Renal cortex interstitium (tissue), 15 donors: ENCODE results near the gene ARHGEF37. TPM values are rescaled to one million over a fixed set of nuclear protein-coding genes. Genes with fewer than 3 reads are reported as not detected.
A peak's percentile ranks its signal among the peaks of the same experiment; 100 is the strongest.
"Not testable (repeated sequence)": the region's sequence is repeated elsewhere in the genome, so short reads cannot be mapped to it uniquely, and the experiment has no call there.

ENCODE experiments used
- DNase-seq, 11 donors: peaks; one replicate each; pipeline ENCODE4 v3.0.0-alpha.2; 2013; ENCODE audit warnings: low read depth in 9 of 11, low spot score in 4 of 11; ENCODE audit errors: extremely low read depth in 1 of 11
- long read RNA-seq, 16 experiments: transcript quantifications; one replicate each; lab custom pipeline, GENCODE V29; 2026
- polyA plus RNA-seq, 3 donors: library from polyadenylated mRNA; unstranded; fragments of 120-200 nt; gene quantifications; one replicate each; pipeline ENCODE4 v1.2.1, GENCODE V29; 2013; ENCODE audit not compliant: insufficient read length in 3 of 3

ARHGEF37 gene, protein sequence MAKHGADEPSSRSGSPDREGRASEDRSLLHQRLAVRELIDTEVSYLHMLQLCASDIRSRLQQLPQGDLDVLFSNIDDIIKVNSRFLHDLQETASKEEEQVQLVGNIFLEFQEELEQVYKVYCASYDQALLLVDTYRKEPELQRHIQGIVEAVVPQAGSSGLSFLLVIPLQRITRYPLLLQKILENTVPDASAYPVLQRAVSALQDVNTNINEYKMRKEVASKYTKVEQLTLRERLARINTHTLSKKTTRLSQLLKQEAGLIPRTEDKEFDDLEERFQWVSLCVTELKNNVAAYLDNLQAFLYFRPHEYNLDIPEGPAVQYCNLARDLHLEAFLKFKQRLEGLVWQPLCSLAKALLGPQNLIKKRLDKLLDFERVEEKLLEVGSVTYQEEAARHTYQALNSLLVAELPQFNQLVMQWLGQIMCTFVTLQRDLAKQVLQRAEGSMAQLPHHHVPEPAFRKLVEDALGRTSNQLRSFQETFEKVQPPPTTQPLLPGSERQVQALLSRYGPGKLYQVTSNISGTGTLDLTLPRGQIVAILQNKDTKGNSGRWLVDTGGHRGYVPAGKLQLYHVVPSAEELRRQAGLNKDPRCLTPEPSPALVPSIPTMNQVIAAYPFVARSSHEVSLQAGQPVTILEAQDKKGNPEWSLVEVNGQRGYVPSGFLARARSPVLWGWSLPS
- polyA plus RNA-seq: 1 to 10 TPM; 4.3 to 7.7 (median 4.3) TPM
- long read RNA-seq, donor 1: 0 reads
- long read RNA-seq, donor 2: 0 reads
- long read RNA-seq, donor 3, full-length matches to known transcripts: 1 of 1 reads
- long read RNA-seq, donor 3, partial matches to known transcripts: 0 of 1 reads
- long read RNA-seq, donor 3, other reads (novel, unspliced or antisense): 0 of 1 reads
- long read RNA-seq, donor 4: 0 reads
- long read RNA-seq, donor 5: 0 reads
- long read RNA-seq, donor 6: 0 reads
- long read RNA-seq, donor 7: 0 reads
- long read RNA-seq, donor 8: 0 reads
- long read RNA-seq, donor 9, full-length matches to known transcripts: 1 of 1 reads
- long read RNA-seq, donor 9, partial matches to known transcripts: 0 of 1 reads
- long read RNA-seq, donor 9, other reads (novel, unspliced or antisense): 0 of 1 reads
- long read RNA-seq, donor 10: 0 reads
- long read RNA-seq, donor 11: 0 reads
- long read RNA-seq, donor 12: 0 reads
- long read RNA-seq, donor 13: 0 reads
- long read RNA-seq, donor 14: 0 reads
- long read RNA-seq, donor 15: 0 reads
- long read RNA-seq, donor 16: 0 reads

- DNase-seq: peak in 5 of 11 donors; percentile 53 to 63 (median 60)
Measured at GRCh38 chr5:149581192-149581861, at the start of gene ARHGEF37. ARHGEF37 (plus strand) TSS chr5:149581498; CDS start chr5:149597770, 16,272 bp downstream.

GRCh38 chr5:149532413-149532812 is 48.9 kb upstream of the ARHGEF37 start:
- no peak for DNase-seq

DNA sequence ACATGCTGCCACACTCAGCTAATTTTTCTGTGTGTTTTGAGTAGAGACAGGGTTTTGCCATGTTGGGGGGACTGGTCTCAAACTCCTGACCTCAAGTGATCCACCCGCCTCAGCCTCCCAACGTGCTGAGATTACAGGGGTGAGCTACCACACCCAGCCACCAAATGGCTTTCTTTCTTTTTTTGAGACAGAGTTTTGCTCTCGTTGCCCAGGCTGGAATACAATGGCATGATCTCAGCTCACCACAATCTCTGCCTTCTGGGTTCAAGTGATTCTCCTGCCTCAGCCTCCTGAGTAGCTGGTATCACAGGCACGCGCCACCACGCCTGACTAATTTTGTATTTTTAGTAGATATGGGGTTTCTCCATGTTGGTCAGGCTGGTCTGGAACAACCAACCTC is 45.5 kb upstream of the ARHGEF37 start:
- not testable (repeated sequence) for DNase-seq

DNA sequence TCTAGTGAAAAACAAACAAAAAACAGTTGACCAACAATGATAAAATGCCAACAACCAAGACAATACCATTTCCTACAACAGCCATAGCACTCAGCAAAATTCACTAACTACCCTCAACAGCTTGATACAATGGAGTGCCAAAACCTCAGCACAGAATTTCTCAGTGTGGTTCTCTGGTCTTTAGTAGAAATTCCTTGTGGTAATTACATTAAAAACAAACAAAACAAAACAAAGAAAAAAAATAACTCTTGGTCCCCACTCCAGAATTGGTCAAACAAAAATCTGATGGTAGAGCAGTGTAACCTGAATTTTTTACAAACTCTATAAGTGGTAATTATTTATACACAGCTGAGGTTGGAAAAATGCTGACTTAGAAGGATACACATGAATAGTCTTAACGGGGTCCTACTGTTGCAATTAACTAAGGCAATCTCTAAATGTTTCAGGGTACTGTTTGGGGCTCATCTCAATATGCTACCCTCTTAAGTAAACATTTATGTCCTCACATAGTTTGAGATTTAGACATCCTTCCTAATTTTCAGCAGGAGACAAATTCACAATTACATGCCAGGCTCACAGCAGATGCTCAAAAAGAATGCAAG is 43.8 kb upstream of the ARHGEF37 start:
- no peak for DNase-seq

GRCh38 chr5:149540089-149540488 is 41.2 kb upstream of the ARHGEF37 start:
- no peak for DNase-seq

GRCh38 chr5:149541893-149542292 is 39.4 kb upstream of the ARHGEF37 start:
- no peak for DNase-seq

- DNase-seq: no peak
Measured at GRCh38 chr5:149543361-149544027, 37.8 kb upstream of the ARHGEF37 start.

GRCh38 chr5:149544028-149544420 is 37.3 kb upstream of the ARHGEF37 start:
- no peak for DNase-seq

- no peak for DNase-seq
Measured at GRCh38 chr5:149545327-149545726, 36.0 kb upstream of the ARHGEF37 start.

GRCh38 chr5:149546974-149547373 is 34.3 kb upstream of the ARHGEF37 start:
- no peak for DNase-seq

DNA sequence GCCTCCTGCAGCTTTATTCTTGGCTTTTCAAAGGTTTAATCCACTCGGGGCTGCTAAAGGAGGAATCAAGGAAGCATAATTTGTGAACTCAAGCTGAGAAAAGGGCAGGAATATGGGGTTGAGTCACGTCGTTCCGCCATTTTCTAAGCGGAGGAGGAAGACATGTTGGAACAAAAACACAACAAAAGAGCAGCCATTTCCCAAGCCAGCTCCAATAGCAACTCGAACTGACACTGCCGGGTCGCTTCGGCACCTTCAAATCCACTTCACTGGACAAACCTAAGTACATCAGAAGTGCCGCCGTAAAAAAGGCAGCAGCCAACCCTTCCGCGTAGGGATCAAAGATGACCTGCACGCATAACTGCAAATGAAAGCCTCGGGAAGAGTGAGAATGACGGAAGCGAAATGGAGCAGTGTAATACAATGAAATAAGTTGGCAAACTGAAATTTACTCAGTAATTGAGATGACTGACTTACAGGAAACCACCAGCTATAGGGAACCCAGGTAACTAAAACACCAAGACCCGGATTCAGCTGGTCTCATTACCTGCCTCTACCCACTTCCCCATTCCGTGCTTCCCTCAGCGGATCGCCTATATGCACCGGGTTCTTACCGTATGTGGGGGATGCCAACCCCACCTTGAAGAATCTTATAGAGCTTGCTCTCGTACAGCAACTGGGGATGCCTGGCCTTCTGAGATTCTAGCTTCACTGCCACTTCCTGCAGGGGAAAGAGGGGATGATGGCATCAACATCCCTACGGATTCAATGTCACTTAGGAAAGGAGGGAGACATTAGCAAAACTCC is 31.6 kb upstream of the ARHGEF37 start:
- DNase-seq: peak in 2 of 11 donors; percentile 28 to 46

DNA sequence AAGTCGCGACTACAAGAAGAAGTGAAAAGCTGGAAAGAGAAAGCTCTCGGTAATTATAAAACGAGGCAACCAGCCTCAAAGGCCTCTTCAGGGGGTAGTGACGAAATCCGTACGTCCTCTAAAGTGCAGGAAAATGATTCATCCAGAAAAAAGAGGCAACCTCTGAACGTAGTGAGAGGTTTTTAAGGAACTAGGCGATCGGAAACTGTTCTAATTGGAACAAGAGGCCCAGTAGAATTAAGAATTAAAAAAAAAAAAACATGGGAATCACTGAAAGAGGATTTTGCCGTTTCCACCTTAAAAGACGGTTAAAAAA is 31.1 kb upstream of the ARHGEF37 start:
- DNase-seq: no peak

- DNase-seq: no peak
Measured at GRCh38 chr5:149550594-149551226, 30.6 kb upstream of the ARHGEF37 start.

DNA sequence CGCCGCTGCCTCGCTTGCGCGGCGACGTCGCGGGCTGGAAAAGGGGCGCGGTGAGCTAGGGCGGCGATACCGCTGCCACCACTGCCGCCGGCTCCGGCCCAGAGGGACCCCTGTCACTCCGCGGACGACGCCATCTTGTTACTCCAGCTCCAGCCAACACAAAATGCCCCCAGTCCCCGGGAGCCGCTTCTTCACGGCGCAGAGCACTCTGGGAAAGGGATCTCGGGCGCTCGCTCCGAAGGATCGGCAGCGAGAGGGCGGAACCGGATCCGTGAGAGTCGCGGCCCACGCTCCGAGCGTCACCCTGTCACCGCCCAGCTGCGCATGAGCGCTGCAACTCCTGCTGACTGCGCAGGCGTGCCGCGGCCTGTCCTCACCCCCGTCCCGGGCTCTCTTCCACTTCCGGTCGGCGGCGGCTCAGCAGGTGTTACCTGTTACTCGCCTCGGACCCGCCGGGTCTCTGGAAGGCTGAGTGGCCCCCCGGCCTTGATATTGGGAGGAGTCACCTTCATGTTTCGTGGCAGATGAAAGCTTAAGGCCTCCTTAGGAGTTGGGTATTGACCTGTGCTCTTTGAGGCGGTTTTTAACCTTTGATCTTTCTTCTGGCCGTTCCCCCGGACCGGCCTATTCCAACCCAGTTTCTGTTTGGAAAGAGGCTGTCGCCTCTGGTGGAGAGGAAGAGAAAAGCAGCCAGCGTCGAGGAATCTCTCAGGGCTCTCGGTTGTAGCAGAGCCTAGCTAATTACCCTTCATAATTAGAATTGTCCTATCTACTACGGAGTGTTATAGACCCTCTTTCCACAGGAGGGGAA is 29.9 kb upstream of the ARHGEF37 start, which contains the start of gene CSNK1A1:
TSS of gene CSNK1A1 (minus strand) at position 213 of the 811 bp plus-strand sequence. CDS start 475 bp downstream, outside the sequence.
- DNase-seq: peak; percentile 95 to 99 (median 98)

DNA sequence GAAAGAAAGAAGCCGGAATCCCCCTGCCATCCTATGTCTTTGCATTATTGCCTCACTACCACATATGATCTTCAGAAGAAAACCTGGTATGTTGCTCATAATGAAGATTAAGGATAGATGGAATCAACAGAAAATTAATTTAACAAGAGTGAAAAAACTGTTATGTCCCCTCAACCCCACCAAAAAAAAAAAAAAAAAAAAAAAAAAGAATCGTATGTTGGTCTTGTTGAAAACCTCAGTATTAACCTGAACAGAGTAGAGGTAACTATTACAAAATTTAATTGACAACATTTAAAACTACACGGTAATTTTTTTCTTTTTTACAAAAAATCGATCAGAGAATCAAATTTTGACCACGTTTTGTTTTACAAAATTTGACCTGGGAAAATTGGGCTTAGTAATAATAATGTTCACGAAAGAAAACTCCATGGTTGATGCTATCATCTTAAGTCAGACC is 29.2 kb upstream of the ARHGEF37 start:
- no peak for DNase-seq
